ENCODE data around the gene GON7. TPM values are rescaled to one million over a fixed set of nuclear protein-coding genes. Genes with fewer than 3 reads are reported as not detected.

The GON7 gene
- total RNA-seq, 4 donors from 2014 or later, result 9.4 to 19.9 (median 17.1) TPM

DNA sequence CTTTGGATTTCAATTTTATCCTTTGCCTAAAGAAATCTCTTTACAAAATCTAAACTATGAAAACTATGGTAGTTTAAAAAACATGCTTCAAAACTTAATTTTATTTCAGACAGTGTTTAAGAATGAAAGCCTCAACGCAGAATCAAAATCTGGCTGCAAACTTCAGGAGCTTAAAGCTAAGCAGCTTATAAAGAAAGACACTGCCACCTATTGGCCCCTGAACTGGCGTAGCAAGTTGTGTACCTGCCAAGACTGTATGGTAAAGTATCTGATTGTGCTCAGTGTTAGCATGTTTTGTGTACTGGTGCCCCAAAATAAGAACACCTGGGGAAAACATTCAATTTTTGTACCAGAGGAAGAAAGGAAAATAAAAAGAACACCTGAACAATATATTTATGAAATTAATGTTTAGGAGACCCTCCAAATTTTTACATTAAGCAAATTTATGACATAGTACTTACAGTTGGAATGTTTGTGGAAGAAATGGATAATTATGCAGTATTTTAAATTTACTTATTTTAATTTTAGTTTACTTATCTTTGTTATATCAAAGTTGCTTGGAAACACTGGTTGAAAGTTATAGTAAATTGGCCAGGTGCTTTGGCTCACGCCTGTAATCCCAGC is 12.3 kb upstream of the GON7 start:
- Histone ChIP-seq H3K9me3 (no peaks in the 10 kb centered on the region), H3K4me1 (no peaks in the 10 kb centered on the region), H3K36me3 (peaks cover 43 to 69% of the 10 kb centered on the region in 2 donors), H3K4me3 (replicated peaks in 1 of 3) (no peak overlapping the region), H3K27ac (no peak overlapping the region), H3K27me3 (no peaks in the 10 kb centered on the region)
- WGBS, 2 donors, result 61 to 66% methylated on average over 3 of the region's 3 CpGs
- no peak for TF ChIP-seq POLR2A (IDR thresholded peaks at IDR 0.05)
- TF ChIP-seq, protein P1, sequence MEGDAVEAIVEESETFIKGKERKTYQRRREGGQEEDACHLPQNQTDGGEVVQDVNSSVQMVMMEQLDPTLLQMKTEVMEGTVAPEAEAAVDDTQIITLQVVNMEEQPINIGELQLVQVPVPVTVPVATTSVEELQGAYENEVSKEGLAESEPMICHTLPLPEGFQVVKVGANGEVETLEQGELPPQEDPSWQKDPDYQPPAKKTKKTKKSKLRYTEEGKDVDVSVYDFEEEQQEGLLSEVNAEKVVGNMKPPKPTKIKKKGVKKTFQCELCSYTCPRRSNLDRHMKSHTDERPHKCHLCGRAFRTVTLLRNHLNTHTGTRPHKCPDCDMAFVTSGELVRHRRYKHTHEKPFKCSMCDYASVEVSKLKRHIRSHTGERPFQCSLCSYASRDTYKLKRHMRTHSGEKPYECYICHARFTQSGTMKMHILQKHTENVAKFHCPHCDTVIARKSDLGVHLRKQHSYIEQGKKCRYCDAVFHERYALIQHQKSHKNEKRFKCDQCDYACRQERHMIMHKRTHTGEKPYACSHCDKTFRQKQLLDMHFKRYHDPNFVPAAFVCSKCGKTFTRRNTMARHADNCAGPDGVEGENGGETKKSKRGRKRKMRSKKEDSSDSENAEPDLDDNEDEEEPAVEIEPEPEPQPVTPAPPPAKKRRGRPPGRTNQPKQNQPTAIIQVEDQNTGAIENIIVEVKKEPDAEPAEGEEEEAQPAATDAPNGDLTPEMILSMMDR (IDR thresholded peaks at IDR 0.05), result peak in 3 of 6 experiments; percentile 18 to 42 (median 19)
- DNase-seq, result peak; percentile 21 to 34
- intact Hi-C loops (cut with DNase I), result no loop called here

DNA sequence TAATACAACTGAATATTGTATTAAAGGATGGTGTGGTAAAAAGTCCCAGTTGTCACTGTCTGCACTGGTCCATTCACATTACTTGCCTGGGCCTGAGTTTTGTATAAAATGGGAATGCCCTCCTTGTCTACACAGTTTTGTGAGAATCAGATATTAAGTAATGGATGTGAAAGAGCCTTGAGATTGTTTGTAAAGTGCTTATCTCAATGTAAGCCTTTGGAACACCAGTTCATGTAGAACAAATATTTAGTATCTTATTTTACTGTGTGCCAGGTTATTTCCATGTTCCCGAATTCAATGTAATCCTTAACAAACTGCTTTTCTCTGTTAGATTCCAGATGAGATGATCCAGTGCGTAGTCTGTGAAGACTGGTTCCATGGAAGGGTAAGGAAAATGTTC is 7.7 kb upstream of the GON7 start:
- Histone ChIP-seq H3K27ac (no peak overlapping the region), H3K4me3 (replicated peaks in 1 of 3) (no peak overlapping the region), H3K36me3 (peaks cover 35 to 64% of the 10 kb centered on the region in 2 donors), H3K4me1 (no peaks in the 10 kb centered on the region), H3K9me3 (no peaks in the 10 kb centered on the region), H3K27me3 (no peaks in the 10 kb centered on the region)
- DNase-seq, result no peak
- intact Hi-C loops (cut with DNase I), result no loop called here
- TF ChIP-seq, protein P1 (IDR thresholded peaks at IDR 0.05), result no peak
- TF ChIP-seq POLR2A (IDR thresholded peaks at IDR 0.05), result no peak
- WGBS, 2 donors, result 93 to 96% methylated on average over 2 of the region's 2 CpGs

DNA sequence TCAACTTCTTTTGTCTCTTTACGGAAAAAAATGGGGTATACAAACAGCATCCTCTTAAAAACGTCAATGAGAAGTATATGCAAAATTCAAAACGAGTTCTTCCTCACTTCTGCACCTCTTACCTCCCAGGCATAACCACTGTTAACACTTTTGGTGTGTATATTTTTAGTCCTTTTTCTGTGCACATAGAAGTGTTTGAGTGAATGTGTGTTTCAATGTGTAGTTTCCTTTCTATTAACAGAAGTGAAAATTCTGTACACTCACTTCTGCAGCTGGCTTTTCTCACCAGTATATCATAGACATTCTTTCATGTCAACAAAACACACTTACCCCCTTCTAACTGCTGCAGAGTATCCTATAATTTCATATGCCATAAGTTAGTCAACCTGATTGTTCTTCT is 5.6 kb upstream of the GON7 start:
- Histone ChIP-seq H3K4me1 (peaks cover 4 to 6% of the 10 kb centered on the region in 2 donors), H3K27me3 (no peaks in the 10 kb centered on the region), H3K4me3 (replicated peaks in 1 of 3) (no peak overlapping the region), H3K36me3 (peaks cover 25 to 47% of the 10 kb centered on the region in 2 donors), H3K9me3 (no peaks in the 10 kb centered on the region), H3K27ac (no peak overlapping the region)
- no peak for DNase-seq
- 85 to 87% methylated on average over 3 of the region's 3 CpGs for WGBS, 2 donors
- TF ChIP-seq POLR2A (IDR thresholded peaks at IDR 0.05), result no peak
- TF ChIP-seq, protein P1 (IDR thresholded peaks at IDR 0.05), result no peak
- intact Hi-C loops (cut with DNase I), result no loop called here

DNA sequence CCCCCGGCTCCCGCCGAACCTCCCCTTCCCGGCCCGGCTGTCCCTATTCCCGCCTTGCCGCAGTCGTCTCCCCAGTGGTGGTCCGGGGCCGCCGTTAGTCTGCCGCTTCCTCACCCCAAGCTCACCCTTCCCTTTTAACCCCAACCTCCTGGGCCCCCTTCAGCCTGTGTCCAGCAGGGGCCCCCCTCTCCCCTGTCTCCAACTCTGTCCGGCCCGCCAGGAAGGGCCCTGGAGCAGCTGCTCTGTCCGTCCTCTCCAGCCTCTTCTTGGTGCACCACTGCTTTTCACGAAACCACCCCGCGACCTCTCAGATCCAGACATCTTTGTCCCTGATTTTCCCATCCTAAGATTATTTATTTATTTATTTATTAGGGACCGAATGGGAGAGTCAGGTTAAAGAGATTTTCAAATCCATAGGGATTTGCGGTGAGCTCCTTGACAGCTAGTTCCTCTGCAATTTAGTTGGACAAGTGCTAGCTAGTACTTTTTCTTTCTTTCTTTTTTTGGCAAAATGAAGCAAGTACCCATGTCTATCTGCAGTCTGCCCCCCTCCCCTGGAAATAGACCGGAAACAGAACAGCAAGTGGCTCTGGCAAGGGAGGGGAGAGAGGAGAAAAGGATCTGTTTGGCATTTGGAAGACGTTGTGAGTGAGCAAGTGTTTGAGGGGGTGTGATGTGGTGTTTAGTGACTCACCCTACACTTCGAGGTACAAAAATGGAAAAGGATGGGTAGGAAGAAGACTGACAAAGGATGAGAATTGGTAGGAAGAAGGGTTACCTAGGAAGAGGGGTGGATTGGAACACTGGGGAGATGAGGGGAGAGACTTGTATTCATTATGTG is 823 bp upstream of the GON7 start:
- Histone ChIP-seq H3K9me3 (no peaks in the 10 kb centered on the region), H3K27ac (peak overlapping the region in 2 of 3 donors; percentile 28 to 55), H3K27me3 (no peaks in the 10 kb centered on the region), H3K36me3 (peaks cover 8 to 9% of the 10 kb centered on the region in 2 donors), H3K4me3 (replicated peaks in 1 of 3) (peak overlapping the region; percentile 42 to 87 (median 75)), H3K4me1 (peaks cover 12 to 15% of the 10 kb centered on the region in 2 donors)
- intact Hi-C loops (cut with DNase I), result no loop called here
- TF ChIP-seq POLR2A (IDR thresholded peaks at IDR 0.05), result no peak
- TF ChIP-seq, protein P1 (IDR thresholded peaks at IDR 0.05), result peak in 4 of 6 experiments; percentile 1 to 50 (median 38)
- 1% methylated on average over 23 of the region's 23 CpGs for WGBS, 2 donors
- DNase-seq, result peak; percentile 52 to 57

Data from thyroid gland (tissue), 4 donors.